Activated T-cell treated with anti-CD3 and anti-CD28 coated beads, Interleukin-2, amount 50 U/mL, for 4 hours (primary cell): Measurements from ENCODE around the gene IGF2BP1. TPM values are rescaled to one million over a fixed set of nuclear protein-coding genes. Genes with fewer than 3 reads are reported as not detected.

Source experiments
- ATAC-seq, 2 donors: fragments of 200-7000 bp; cut with Tn5 transposase; one replicate each; pipeline ENCODE4 v1.10.0; 2021
- DNase-seq: peaks from one replicate; pipeline ENCODE4 v3.0.0-alpha.2; 2020
- H3K27me3 Mint-ChIP-seq: one replicate; pipeline ENCODE4 v1.8.0; 2021; ENCODE audit warnings: low read depth, mixed read lengths
- H3K36me3 Mint-ChIP-seq: one replicate; pipeline ENCODE4 v1.8.0; 2022; ENCODE audit warnings: mixed read lengths; ENCODE audit not compliant: insufficient read depth
- H3K4me1 Mint-ChIP-seq: one replicate; pipeline ENCODE4 v1.8.0; 2021; ENCODE audit warnings: low read depth, mixed read lengths
- H3K4me3 Mint-ChIP-seq: one replicate; pipeline ENCODE4 v1.8.0; 2021; ENCODE audit warnings: mild to moderate bottlenecking, moderate library complexity, mixed read lengths
- H3K9me3 Mint-ChIP-seq: one replicate; pipeline ENCODE4 v1.8.0; 2021; ENCODE audit warnings: mixed read lengths
- total RNA-seq, 3 donors: library from RNA; stranded (reverse); gene quantifications; one replicate each; pipeline ENCODE4 v1.2.1, GENCODE V29; 2021

The IGF2BP1 gene
- total RNA-seq = under 1 TPM; 0.32 to 0.76 (median 0.35) TPM

- peak within 1 kb of the TSS; percentile 58 for H3K4me3 Mint-ChIP-seq
These were observed at the start of gene IGF2BP1 for GRCh38 chr17:48997103-48997826. Gene IGF2BP1, plus strand, starts transcription at chr17:48997385. Its CDS starts 361 bp downstream, at chr17:48997746.

GRCh38 chr17:48951572-48951971 lies 45.6 kb upstream of the IGF2BP1 start:
- Mint-ChIP-seq H3K4me3 (no peak overlapping the region), H3K4me1 (peaks cover 3% of the 10 kb centered on the region), H3K36me3 (no peaks in the 10 kb centered on the region), H3K9me3 (no peaks in the 10 kb centered on the region), H3K27me3 (peaks cover 5% of the 10 kb centered on the region)
- ATAC-seq (no peak), DNase-seq (no peak)

More at GRCh38 chr17:48997103-48997826, at the start of gene IGF2BP1:
- no peak for DNase-seq
- H3K4me1 Mint-ChIP-seq = peaks cover 28% of the 10 kb centered on the region
- peak; percentile 65 to 77 for ATAC-seq
- H3K36me3 Mint-ChIP-seq = no peaks in the 10 kb centered on the region
- peaks cover 78% of the 10 kb centered on the region for H3K27me3 Mint-ChIP-seq
- peaks cover 3% of the 10 kb centered on the region for H3K9me3 Mint-ChIP-seq

GRCh38 chr17:48952904-48953303 lies 44.3 kb upstream of the IGF2BP1 start:
- Mint-ChIP-seq H3K9me3 (no peaks in the 10 kb centered on the region), H3K4me1 (peaks cover 3% of the 10 kb centered on the region), H3K36me3 (no peaks in the 10 kb centered on the region), H3K4me3 (no peak overlapping the region), H3K27me3 (peaks cover 8% of the 10 kb centered on the region)
- ATAC-seq (peak; percentile 35 to 53), DNase-seq (no peak)

- peaks cover 17% of the 10 kb centered on the region for H3K27me3 Mint-ChIP-seq
- H3K36me3 Mint-ChIP-seq = no peaks in the 10 kb centered on the region
- H3K9me3 Mint-ChIP-seq = no peaks in the 10 kb centered on the region
- no peak for ATAC-seq
- H3K4me1 Mint-ChIP-seq = peaks cover 3% of the 10 kb centered on the region
- DNase-seq = no peak
- no peak overlapping the region for H3K4me3 Mint-ChIP-seq
These were observed 42.9 kb upstream of the IGF2BP1 start for GRCh38 chr17:48954300-48954755.

- ATAC-seq = no peak
- no peaks in the 10 kb centered on the region for H3K4me1 Mint-ChIP-seq
- H3K9me3 Mint-ChIP-seq = no peaks in the 10 kb centered on the region
- no peak overlapping the region for H3K4me3 Mint-ChIP-seq
- no peak for DNase-seq
- H3K36me3 Mint-ChIP-seq = no peaks in the 10 kb centered on the region
- H3K27me3 Mint-ChIP-seq = peaks cover 51% of the 10 kb centered on the region
These were observed 36.2 kb upstream of the IGF2BP1 start for GRCh38 chr17:48960834-48961515.

- H3K9me3 Mint-ChIP-seq = no peaks in the 10 kb centered on the region
- ATAC-seq (no peak), DNase-seq (no peak)
- no peaks in the 10 kb centered on the region for H3K36me3 Mint-ChIP-seq
- H3K27me3 Mint-ChIP-seq = peaks cover 53% of the 10 kb centered on the region
- H3K4me1 Mint-ChIP-seq = no peaks in the 10 kb centered on the region
- no peak overlapping the region for H3K4me3 Mint-ChIP-seq
These were observed 35.5 kb upstream of the IGF2BP1 start for GRCh38 chr17:48961516-48962233.

- H3K4me1 Mint-ChIP-seq = no peaks in the 10 kb centered on the region
- H3K4me3 Mint-ChIP-seq = no peak overlapping the region
- no peaks in the 10 kb centered on the region for H3K36me3 Mint-ChIP-seq
- ATAC-seq (no peak), DNase-seq (no peak)
- H3K9me3 Mint-ChIP-seq = no peaks in the 10 kb centered on the region
- H3K27me3 Mint-ChIP-seq = peaks cover 47% of the 10 kb centered on the region
These were observed 27.0 kb upstream of the IGF2BP1 start for GRCh38 chr17:48970224-48970623.

- Mint-ChIP-seq H3K4me1 (no peaks in the 10 kb centered on the region), H3K9me3 (no peaks in the 10 kb centered on the region), H3K4me3 (no peak overlapping the region), H3K27me3 (peaks cover 47% of the 10 kb centered on the region), H3K36me3 (no peaks in the 10 kb centered on the region)
- no peak for ATAC-seq
- DNase-seq = no peak
These were observed 26.1 kb upstream of the IGF2BP1 start for GRCh38 chr17:48970865-48971687.

- ATAC-seq (no peak), DNase-seq (no peak)
- Mint-ChIP-seq H3K9me3 (no peaks in the 10 kb centered on the region), H3K4me1 (no peaks in the 10 kb centered on the region), H3K27me3 (peaks cover 46% of the 10 kb centered on the region), H3K36me3 (no peaks in the 10 kb centered on the region), H3K4me3 (no peak overlapping the region)
These were observed 24.5 kb upstream of the IGF2BP1 start for GRCh38 chr17:48972749-48973097.

GRCh38 chr17:48973806-48974205 lies 23.4 kb upstream of the IGF2BP1 start:
- Mint-ChIP-seq H3K4me3 (no peak overlapping the region), H3K27me3 (peaks cover 38% of the 10 kb centered on the region), H3K9me3 (no peaks in the 10 kb centered on the region), H3K4me1 (no peaks in the 10 kb centered on the region), H3K36me3 (no peaks in the 10 kb centered on the region)
- DNase-seq (no peak), ATAC-seq (no peak)

- DNase-seq = no peak
- no peaks in the 10 kb centered on the region for H3K36me3 Mint-ChIP-seq
- H3K4me1 Mint-ChIP-seq = no peaks in the 10 kb centered on the region
- no peak for ATAC-seq
- H3K9me3 Mint-ChIP-seq = peaks cover 5% of the 10 kb centered on the region
- H3K4me3 Mint-ChIP-seq = no peak overlapping the region
- H3K27me3 Mint-ChIP-seq = peaks cover 17% of the 10 kb centered on the region
These were observed 15.2 kb upstream of the IGF2BP1 start for GRCh38 chr17:48981927-48982539.

- Mint-ChIP-seq H3K27me3 (peaks cover 35% of the 10 kb centered on the region), H3K9me3 (peaks cover 5% of the 10 kb centered on the region), H3K36me3 (no peaks in the 10 kb centered on the region), H3K4me3 (no peak overlapping the region), H3K4me1 (no peaks in the 10 kb centered on the region)
- ATAC-seq (no peak), DNase-seq (no peak)
These were observed 11.5 kb upstream of the IGF2BP1 start for GRCh38 chr17:48985436-48986245.

- Mint-ChIP-seq H3K9me3 (no peaks in the 10 kb centered on the region), H3K4me1 (no peaks in the 10 kb centered on the region), H3K36me3 (no peaks in the 10 kb centered on the region), H3K27me3 (peaks cover 46% of the 10 kb centered on the region), H3K4me3 (no peak overlapping the region)
- DNase-seq = no peak
- ATAC-seq = no peak
These were observed 8.1 kb upstream of the IGF2BP1 start for GRCh38 chr17:48989100-48989499.
